Heart left ventricle (tissue), 16 donors: ENCODE data around the gene METTL17. TPM values are rescaled to one million over a fixed set of nuclear protein-coding genes. Genes with fewer than 3 reads are reported as not detected.

Experiments
- ATAC-seq, 4 donors: fragments of 200-7000 bp; cut with Tn5 transposase; one replicate each; pipeline ENCODE4 v1.9.1; 2020 to 2022; ENCODE audit warnings: moderate library complexity in 4 of 4, mild to moderate bottlenecking in 3 of 4, moderate number of reproducible peaks in 1 of 4
- DNase-seq, 5 donors: peaks; one replicate each; pipeline ENCODE4 v3.0.0-alpha.2; 2020
- H3K27ac ChIP-seq, 12 donors: fragments of 200-600 bp; sonication (generic) in 4 of 12; one replicate each; pipeline versions ENCODE4 v1.5.0 to v1.8.0; 2016 to 2022; ENCODE audit warnings: mild to moderate bottlenecking in 2 of 12
- H3K27me3 ChIP-seq, 9 donors: fragments of 200-600 bp; sonication (generic) in 2 of 9; one replicate each; pipeline versions ENCODE4 v1.5.1 to v1.8.0; 2016 to 2022; ENCODE audit warnings: mild to moderate bottlenecking in 3 of 9
- H3K36me3 ChIP-seq, 9 donors: fragments of 200-600 bp; sonication (generic) in 2 of 9; one replicate each; pipeline versions ENCODE4 v1.5.0 to v1.8.0; 2018 to 2022; ENCODE audit warnings: mild to moderate bottlenecking in 2 of 9
- H3K4me1 ChIP-seq, 12 donors: fragments of 200-600 bp; sonication (generic) in 4 of 12; one replicate each; pipeline versions ENCODE4 v1.5.0 to v1.8.0; 2016 to 2022; ENCODE audit warnings: mild to moderate bottlenecking in 3 of 12
- H3K4me3 ChIP-seq, 12 donors: fragments of 200-600 bp; sonication (generic) in 4 of 12; one replicate each; pipeline versions ENCODE4 v1.5.0 to v1.8.0; 2017 to 2022; ENCODE audit warnings: mild to moderate bottlenecking in 9 of 12, moderate library complexity in 4 of 12
- H3K9me3 ChIP-seq, 12 donors: fragments of 200-600 bp; sonication (generic) in 4 of 12; one replicate each; pipeline versions ENCODE4 v1.5.0 to v1.8.0; 2016 to 2022; ENCODE audit warnings: mild to moderate bottlenecking in 1 of 12
- CTCF ChIP-seq, 12 donors: fragments of 200-600 bp; sonication (generic) in 4 of 12; IDR thresholded peaks; one replicate each; pipeline versions ENCODE4 v1.5.0 to v1.8.0; 2018 to 2022; ENCODE audit warnings: antibody characterized with exemption in 12 of 12, mild to moderate bottlenecking in 5 of 12
- POLR2A ChIP-seq, 2 donors: fragments of 450-650 bp; IDR thresholded peaks; one replicate each; pipeline ENCODE4 v1.6.1; 2017; ENCODE audit warnings: antibody characterized with exemption in 2 of 2, mild to moderate bottlenecking in 2 of 2, moderate library complexity in 2 of 2
- WGBS, 4 donors: extraction: QIAGEN DNeasy Blood & Tissue Kit in 2 of 4; methylation state at CpG; one replicate each; pipeline versions ENCODE4 v1.1.5 to v1.1.7; 2013 to 2018; 5-methylcytosine and 5-hydroxymethylcytosine counted together
- intact Hi-C, 10 donors: fragments of 100-400 bp; cut with DNase I; formaldehyde crosslinking; loops; one replicate each; pipeline versions ENCODE4 v1.11.1 to v1.14.2; 2022
- polyA plus RNA-seq, 2 donors: library from polyadenylated mRNA; stranded (reverse); fragments of 200-250 nt; gene quantifications; one replicate each; pipeline ENCODE4 v1.2.3, GENCODE V29; 2013
- total RNA-seq, 9 donors: library from RNA; depleted of rRNA in 2 of 9; stranded (reverse); fragments of >200 nt in 2 of 9; fragmentation: NEBNext Ultra II Directional in 3 of 9; extraction: Animal tissue kit (Norgen Biotek cat#: 25700) in 3 of 9; gene quantifications; one replicate each; pipeline versions ENCODE4 v1.1.0 to v1.2.4, GENCODE V29; 2016 to 2023
- donor health status: ischemic (EF 13 %, LVEDD 7.1; RV severe dilation, severe dysfunction).
- donor health status: healthy with polysubstance abuse.
- donor health status: DM: no; HTN: yes; CAD: no.
- donor health status: DM: no; HTN: no; CAD: no.
- donor health status: ischemic (EF 25% LVEDD 6.9; RV normal size, moderate dysfunction).
- donor health status: ischemic (EF 25% LVEDD 5.7; RV mildly dilated, moderate dysfunction).
- donor health status: healthy.
- donor health status: DM: yes; HTN: yes; CAD: no.
- donor health status: ischemic (EF 35%, LVEDD 5.7; RV mildly dilated, moderate dysfunction).
- donor health status: nonischemic (EF 11% LVEDD 7.7; RV severe dilation, severe dysfunction).
- donor health status: DM: yes; HTN: yes; CAD: no.
- donor health status: PGD.
- donor health status: ischemic (EF 29% LVEDD 5.4; RV normal size, mild dysfunction).
- donor health status: nonischemic (EF 23%, LVEDD 6.1; RV moderate dilation, normal function).

METTL17 gene
- total and polyA plus RNA-seq, 11 donors: 31.3 to 59.5 (median 44.7) TPM

DNA sequence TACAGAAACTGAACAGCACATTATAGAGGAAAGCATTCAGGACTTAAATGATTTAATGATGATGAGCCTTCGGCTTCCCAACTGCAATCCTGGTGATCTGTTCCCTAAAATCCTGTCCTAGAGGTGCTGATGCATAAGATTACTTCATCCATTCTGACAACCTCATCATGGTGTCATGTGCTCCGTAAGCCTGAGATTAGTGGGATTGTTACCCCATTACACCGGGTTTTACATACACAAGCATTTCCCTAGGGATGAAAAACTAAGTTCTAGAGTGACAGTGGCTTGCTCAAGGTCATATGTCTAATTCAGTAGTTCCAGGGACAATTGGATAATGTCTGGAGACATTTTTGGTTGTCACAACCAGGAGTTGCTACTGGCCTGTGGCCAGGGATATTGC, 47.4 kb downstream of the METTL17 start:
- Histone ChIP-seq H3K9me3 (no peaks in the 10 kb centered on the region), H3K27ac (peak overlapping the region in 6 of 12 donors; percentile 5 to 84 (median 42)), H3K4me3 (no peak overlapping the region), H3K4me1 (peaks cover 0 to 33% (median 19%) of the 10 kb centered on the region in 12 donors), H3K36me3 (no peaks in the 10 kb centered on the region), H3K27me3 (no peaks in the 10 kb centered on the region)
- WGBS, 4 donors: 84 to 87% (median 85%) methylated on average over 3 of the region's 3 CpGs
- DNase-seq (peak in 1 of 5 donors; percentile 47), ATAC-seq (no peak)
- intact Hi-C loops: loop anchor here in 1 of 10 donors (5.0 kb wide), 1 partner anchor 180 kb away; no protein-coding TSS in a partner anchor
- TF ChIP-seq CTCF (IDR thresholded peaks at IDR 0.05) (no peak), POLR2A (IDR thresholded peaks at IDR 0.05) (no peak)

- H3K4me1 ChIP-seq: peaks cover 2 to 49% (median 31%) of the 10 kb centered on the region in 12 donors
- H3K27me3 ChIP-seq: no peaks in the 10 kb centered on the region
- intact Hi-C loops: loop anchor here in 6 of 10 donors (1.0 to 5.0 kb wide), 5 partner anchors 13 to 182 kb away; partner anchors contain the start of gene NDRG2 (in 2 of the 6)
- no peak for TF ChIP-seq POLR2A (IDR thresholded peaks at IDR 0.05)
- TF ChIP-seq CTCF (IDR thresholded peaks at IDR 0.05): peak in 3 of 12 donors; percentile 6 to 26 (median 12)
- no peaks in the 10 kb centered on the region for H3K9me3 ChIP-seq
- DNase-seq: peak; percentile 82 to 91 (median 87)
- no peaks in the 10 kb centered on the region for H3K36me3 ChIP-seq
- ATAC-seq: peak; percentile 88 to 96 (median 94)
- WGBS, 4 donors: 8 to 30% (median 10%) methylated on average over 10 of the region's 10 CpGs
- peak overlapping the region in 5 of 12 donors; percentile 6 to 43 (median 9) for H3K4me3 ChIP-seq
- peak overlapping the region; percentile 19 to 91 (median 74) for H3K27ac ChIP-seq
Measured at GRCh38 chr14:21038441-21039422, 49.0 kb downstream of the METTL17 start.

DNA sequence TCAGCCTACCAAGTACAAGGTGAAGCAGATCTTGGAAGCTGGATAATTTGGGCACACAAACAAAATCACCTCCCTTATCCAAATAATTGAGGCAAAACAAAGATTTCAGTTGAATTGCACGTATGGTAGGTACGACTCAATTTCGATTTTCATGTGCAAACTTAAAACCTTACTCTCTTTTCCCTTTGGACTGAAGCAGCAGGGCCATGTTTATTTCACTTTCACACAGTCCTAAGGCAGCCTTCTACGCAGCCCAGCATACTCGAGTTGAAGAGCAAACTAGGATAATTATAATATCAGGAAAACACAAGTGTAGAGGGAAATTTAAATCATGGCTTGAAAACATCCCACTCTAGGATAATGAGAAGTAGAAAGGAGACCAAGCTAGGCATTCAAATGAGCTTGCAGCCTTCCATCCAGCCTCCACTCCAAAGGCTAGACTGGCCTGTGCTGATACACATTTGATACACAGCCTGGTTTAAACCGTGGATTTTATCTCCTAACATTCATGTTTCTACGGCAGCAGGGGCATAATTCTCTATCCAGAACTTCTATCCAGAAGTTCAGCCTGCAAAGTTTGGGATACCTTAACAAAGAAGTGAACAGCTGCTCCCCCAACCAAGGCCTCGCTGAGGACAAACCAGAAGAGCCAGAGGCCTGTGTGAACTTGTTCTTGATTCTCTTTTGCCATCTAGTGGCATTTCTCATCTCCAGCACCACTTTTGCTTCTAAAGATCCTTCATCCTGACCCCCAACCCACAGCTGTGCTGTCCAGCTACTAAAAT, 50.0 kb downstream of the METTL17 start:
- Histone ChIP-seq H3K27ac (peak overlapping the region; percentile 19 to 91 (median 74)), H3K27me3 (no peaks in the 10 kb centered on the region), H3K9me3 (no peaks in the 10 kb centered on the region), H3K4me3 (peak overlapping the region in 5 of 12 donors; percentile 6 to 43 (median 9)), H3K4me1 (peaks cover 5 to 59% (median 36%) of the 10 kb centered on the region in 12 donors), H3K36me3 (no peaks in the 10 kb centered on the region)
- 48 to 56% (median 51%) methylated on average over 8 of the region's 8 CpGs for WGBS, 4 donors
- intact Hi-C loops: loop anchor here (1.0 to 10.0 kb wide), 10 partner anchors 14 to 357 kb away; partner anchors contain the start of genes NDRG2 (in 2 of the 10) and RNASE4 (in 1 of the 10)
- peak in 4 of 5 donors; percentile 45 to 61 (median 55) for DNase-seq
- TF ChIP-seq CTCF (IDR thresholded peaks at IDR 0.05) (peak; percentile 55 to 82 (median 71)), POLR2A (IDR thresholded peaks at IDR 0.05) (no peak)
- ATAC-seq: peak; percentile 53 to 75 (median 66)
